GM23338 (cell line): ENCODE measurements around the gene CD4.

Experiments
- EZH2 ChIP-seq: fragments of 200-600 bp; sonication (generic); IDR thresholded peaks from one replicate; pipeline ENCODE4 v1.8.0; 2017; ENCODE audit warnings: antibody characterized with exemption, mild to moderate bottlenecking, low read depth; ENCODE audit not compliant: unreplicated experiment
- POLR2AphosphoS5 ChIP-seq: IDR thresholded peaks from 2 replicates; pipeline ENCODE4 v1.6.1; 2016; ENCODE audit warnings: antibody characterized with exemption, low read depth
- TF ChIP-seq, protein P1 (sequence below): IDR thresholded peaks from one replicate; pipeline ENCODE4 v1.6.1; 2018; ENCODE audit warnings: antibody characterized with exemption; ENCODE audit not compliant: unreplicated experiment
- TF ChIP-seq, protein P2 (sequence below), 2 experiments: fragments of 200-600 bp in 1 of 2; sonication (generic) in 1 of 2; conservative IDR thresholded peaks; 2 replicates each; pipeline versions ENCODE4 v1.5.1 to v1.6.1; 2016 to 2017; ENCODE audit warnings: antibody characterized with exemption in 2 of 2, low read depth in 2 of 2, mild to moderate bottlenecking in 2 of 2, moderate library complexity in 1 of 2

DNA sequence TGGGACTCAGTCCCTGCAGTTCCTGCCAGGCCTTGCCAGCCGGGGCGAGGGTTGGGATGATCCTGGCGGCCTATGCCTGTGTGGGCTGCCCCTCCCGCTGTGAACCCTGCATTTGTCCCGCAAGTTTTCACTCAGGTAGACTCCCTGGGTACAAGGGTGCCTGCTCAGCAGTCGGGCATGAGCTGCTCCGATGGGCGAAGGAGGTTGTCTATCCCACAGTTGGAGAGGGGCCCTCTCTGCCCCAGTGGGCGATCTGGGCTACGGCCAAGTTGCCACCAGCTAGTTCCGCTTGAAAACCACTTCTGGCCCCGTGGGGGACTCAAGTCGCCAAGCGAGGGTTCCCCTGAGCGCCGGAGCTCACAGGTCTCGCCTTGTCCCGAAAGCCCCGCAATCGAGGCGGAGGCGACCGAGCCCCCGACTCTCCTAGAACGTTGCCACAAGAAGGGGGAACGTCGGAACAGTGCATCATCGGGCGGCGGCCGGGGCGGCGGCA, 77.6 kb downstream of the CD4 start:
- TF ChIP-seq, protein P1, sequence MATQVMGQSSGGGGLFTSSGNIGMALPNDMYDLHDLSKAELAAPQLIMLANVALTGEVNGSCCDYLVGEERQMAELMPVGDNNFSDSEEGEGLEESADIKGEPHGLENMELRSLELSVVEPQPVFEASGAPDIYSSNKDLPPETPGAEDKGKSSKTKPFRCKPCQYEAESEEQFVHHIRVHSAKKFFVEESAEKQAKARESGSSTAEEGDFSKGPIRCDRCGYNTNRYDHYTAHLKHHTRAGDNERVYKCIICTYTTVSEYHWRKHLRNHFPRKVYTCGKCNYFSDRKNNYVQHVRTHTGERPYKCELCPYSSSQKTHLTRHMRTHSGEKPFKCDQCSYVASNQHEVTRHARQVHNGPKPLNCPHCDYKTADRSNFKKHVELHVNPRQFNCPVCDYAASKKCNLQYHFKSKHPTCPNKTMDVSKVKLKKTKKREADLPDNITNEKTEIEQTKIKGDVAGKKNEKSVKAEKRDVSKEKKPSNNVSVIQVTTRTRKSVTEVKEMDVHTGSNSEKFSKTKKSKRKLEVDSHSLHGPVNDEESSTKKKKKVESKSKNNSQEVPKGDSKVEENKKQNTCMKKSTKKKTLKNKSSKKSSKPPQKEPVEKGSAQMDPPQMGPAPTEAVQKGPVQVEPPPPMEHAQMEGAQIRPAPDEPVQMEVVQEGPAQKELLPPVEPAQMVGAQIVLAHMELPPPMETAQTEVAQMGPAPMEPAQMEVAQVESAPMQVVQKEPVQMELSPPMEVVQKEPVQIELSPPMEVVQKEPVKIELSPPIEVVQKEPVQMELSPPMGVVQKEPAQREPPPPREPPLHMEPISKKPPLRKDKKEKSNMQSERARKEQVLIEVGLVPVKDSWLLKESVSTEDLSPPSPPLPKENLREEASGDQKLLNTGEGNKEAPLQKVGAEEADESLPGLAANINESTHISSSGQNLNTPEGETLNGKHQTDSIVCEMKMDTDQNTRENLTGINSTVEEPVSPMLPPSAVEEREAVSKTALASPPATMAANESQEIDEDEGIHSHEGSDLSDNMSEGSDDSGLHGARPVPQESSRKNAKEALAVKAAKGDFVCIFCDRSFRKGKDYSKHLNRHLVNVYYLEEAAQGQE = no peak
- TF ChIP-seq EZH2 (no peak), POLR2AphosphoS5 (no peak)
- TF ChIP-seq, protein P2, sequence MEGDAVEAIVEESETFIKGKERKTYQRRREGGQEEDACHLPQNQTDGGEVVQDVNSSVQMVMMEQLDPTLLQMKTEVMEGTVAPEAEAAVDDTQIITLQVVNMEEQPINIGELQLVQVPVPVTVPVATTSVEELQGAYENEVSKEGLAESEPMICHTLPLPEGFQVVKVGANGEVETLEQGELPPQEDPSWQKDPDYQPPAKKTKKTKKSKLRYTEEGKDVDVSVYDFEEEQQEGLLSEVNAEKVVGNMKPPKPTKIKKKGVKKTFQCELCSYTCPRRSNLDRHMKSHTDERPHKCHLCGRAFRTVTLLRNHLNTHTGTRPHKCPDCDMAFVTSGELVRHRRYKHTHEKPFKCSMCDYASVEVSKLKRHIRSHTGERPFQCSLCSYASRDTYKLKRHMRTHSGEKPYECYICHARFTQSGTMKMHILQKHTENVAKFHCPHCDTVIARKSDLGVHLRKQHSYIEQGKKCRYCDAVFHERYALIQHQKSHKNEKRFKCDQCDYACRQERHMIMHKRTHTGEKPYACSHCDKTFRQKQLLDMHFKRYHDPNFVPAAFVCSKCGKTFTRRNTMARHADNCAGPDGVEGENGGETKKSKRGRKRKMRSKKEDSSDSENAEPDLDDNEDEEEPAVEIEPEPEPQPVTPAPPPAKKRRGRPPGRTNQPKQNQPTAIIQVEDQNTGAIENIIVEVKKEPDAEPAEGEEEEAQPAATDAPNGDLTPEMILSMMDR (conservative IDR thresholded peaks at IDR 0.05; ENCODE audit: low read depth in 2 of 2) = no peak
